Smooth muscle cell (in vitro differentiated cells): ENCODE measurements around the gene PRSS27. TPM values are rescaled to one million over a fixed set of nuclear protein-coding genes. Genes with fewer than 3 reads are reported as not detected.

Experiments
- DNase-seq: peaks from one replicate; lab custom pipeline; 2025; ENCODE audit not compliant: unreplicated experiment; lab: John Stamatoyannopoulos, UW
- H2AFZ ChIP-seq: fragments of 200-600 bp; sonication (generic); 2 replicates; pipeline ENCODE4 v1.6.0; 2016; ENCODE audit warnings: antibody characterized with exemption, low read depth, mild to moderate bottlenecking
- H3F3A ChIP-seq: fragments of 200-600 bp; sonication (generic); 2 replicates; pipeline ENCODE4 v1.6.0; 2017; ENCODE audit warnings: antibody characterized with exemption, low read depth
- H3K27ac ChIP-seq: fragments of 200-600 bp; sonication (generic); 2 replicates; pipeline ENCODE4 v1.5.1; 2016; ENCODE audit warnings: low read depth, mild to moderate bottlenecking
- H3K27me3 ChIP-seq: fragments of 200-600 bp; sonication (generic); 2 replicates; pipeline ENCODE4 v1.6.1; 2016; ENCODE audit warnings: low read depth, mild to moderate bottlenecking
- H3K36me3 ChIP-seq: fragments of 200-600 bp; sonication (generic); 2 replicates; pipeline ENCODE4 v1.5.1; 2016; ENCODE audit warnings: low read depth
- H3K4me1 ChIP-seq: fragments of 200-600 bp; sonication (generic); 2 replicates; pipeline ENCODE4 v1.5.1; 2016; ENCODE audit warnings: low read depth
- H3K4me2 ChIP-seq: fragments of 200-600 bp; sonication (generic); 2 replicates; pipeline ENCODE4 v1.6.0; 2016; ENCODE audit warnings: mild to moderate bottlenecking
- H3K4me3 ChIP-seq: fragments of 200-600 bp; sonication (generic); 2 replicates; pipeline ENCODE4 v1.5.1; 2016; ENCODE audit warnings: mild to moderate bottlenecking
- H3K79me2 ChIP-seq: fragments of 200-600 bp; sonication (generic); 2 replicates; pipeline ENCODE4 v1.6.0; 2016; ENCODE audit warnings: low read depth, mild to moderate bottlenecking
- H3K9ac ChIP-seq: fragments of 200-600 bp; sonication (generic); 2 replicates; pipeline ENCODE4 v1.6.0; 2016; ENCODE audit warnings: low read depth
- H3K9me3 ChIP-seq: fragments of 200-600 bp; sonication (generic); replicated peaks from 2 replicates; pipeline ENCODE4 v1.5.1; 2016; ENCODE audit warnings: low read depth
- H4K20me1 ChIP-seq: fragments of 200-600 bp; sonication (generic); 2 replicates; pipeline ENCODE4 v1.6.0; 2016; ENCODE audit warnings: low read depth
- WGBS: methylation state at CpG from one replicate; pipeline ENCODE4 v1.1.7; 2016; ENCODE audit warnings: low lambda C conversion rate; 5-methylcytosine and 5-hydroxymethylcytosine counted together
- polyA plus RNA-seq: library from polyadenylated mRNA; unstranded; fragments of >200 nt; fragmentation: Nextera tagmentation; extraction: Ambion mirVana; gene quantifications from 2 replicates; pipeline ENCODE4 v1.2.1, GENCODE V29; 2016
- total RNA-seq: library from RNA; depleted of rRNA; stranded (reverse); fragments of >200 nt; gene quantifications from 2 replicates; pipeline ENCODE4 v1.2.3, GENCODE V29; 2014
- TF ChIP-seq, protein P1 (sequence below): fragments of 200-600 bp; sonication (generic); IDR thresholded peaks from 2 replicates; pipeline ENCODE4 v1.5.1; 2017; ENCODE audit warnings: borderline replicate concordance, mild to moderate bottlenecking, antibody characterized with exemption; ENCODE audit not compliant: insufficient read depth, poor library complexity, severe bottlenecking

PRSS27 gene
- total and polyA plus RNA-seq, 2 experiments from 2014 or later: 0.63 to 3.3 TPM

DNA sequence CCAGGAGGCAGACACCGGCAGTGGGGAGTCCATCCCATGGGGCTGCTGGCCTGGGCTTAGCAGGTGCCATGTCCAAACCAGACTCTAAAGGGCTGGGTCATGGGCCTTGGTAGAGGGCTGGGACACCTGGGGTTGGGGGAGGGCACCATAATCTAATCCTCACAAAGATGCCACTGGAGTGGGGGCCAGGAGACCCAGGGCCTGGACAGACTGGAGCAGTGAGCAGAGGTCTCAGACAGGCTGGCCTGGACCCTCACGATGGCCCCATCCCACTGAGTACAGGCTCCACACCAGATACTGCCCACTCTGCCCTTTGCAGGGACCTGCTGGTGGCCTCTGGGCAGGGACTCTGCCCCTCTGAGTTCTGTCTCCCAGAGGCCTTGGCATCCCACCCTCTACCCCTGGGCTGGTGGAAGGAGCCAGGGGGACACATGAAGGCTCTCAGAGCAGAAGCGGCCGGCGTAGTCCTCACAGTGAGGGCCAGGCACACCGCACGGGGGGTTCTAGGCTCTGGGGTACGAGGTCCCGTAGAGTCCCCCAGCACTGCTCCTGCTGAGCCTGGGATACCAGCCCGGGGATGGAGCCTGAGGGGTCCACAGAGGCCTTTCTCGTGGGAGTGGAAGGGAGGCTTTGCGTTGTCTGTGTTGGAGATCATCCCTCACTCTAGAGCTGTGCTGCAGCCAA is 22.4 kb upstream of the PRSS27 start:
- H3K79me2 ChIP-seq: no peaks in the 10 kb centered on the region
- no peaks in the 10 kb centered on the region for H3K36me3 ChIP-seq
- no peaks in the 10 kb centered on the region for H3K27me3 ChIP-seq
- no peak overlapping the region for H3K9ac ChIP-seq
- no peak overlapping the region for H3K27ac ChIP-seq
- H3F3A ChIP-seq: no peaks in the 10 kb centered on the region
- no peak overlapping the region for H3K4me3 ChIP-seq
- DNase-seq: no peak
- no peak overlapping the region for H3K4me2 ChIP-seq
- no peaks in the 10 kb centered on the region for H4K20me1 ChIP-seq
- TF ChIP-seq, protein P1, sequence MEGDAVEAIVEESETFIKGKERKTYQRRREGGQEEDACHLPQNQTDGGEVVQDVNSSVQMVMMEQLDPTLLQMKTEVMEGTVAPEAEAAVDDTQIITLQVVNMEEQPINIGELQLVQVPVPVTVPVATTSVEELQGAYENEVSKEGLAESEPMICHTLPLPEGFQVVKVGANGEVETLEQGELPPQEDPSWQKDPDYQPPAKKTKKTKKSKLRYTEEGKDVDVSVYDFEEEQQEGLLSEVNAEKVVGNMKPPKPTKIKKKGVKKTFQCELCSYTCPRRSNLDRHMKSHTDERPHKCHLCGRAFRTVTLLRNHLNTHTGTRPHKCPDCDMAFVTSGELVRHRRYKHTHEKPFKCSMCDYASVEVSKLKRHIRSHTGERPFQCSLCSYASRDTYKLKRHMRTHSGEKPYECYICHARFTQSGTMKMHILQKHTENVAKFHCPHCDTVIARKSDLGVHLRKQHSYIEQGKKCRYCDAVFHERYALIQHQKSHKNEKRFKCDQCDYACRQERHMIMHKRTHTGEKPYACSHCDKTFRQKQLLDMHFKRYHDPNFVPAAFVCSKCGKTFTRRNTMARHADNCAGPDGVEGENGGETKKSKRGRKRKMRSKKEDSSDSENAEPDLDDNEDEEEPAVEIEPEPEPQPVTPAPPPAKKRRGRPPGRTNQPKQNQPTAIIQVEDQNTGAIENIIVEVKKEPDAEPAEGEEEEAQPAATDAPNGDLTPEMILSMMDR: no peak
- H2AFZ ChIP-seq: no peak overlapping the region
- H3K9me3 ChIP-seq: no peaks in the 10 kb centered on the region
- H3K4me1 ChIP-seq: no peaks in the 10 kb centered on the region
- WGBS: 93% methylated on average over 11 of the region's 12 CpGs

DNA sequence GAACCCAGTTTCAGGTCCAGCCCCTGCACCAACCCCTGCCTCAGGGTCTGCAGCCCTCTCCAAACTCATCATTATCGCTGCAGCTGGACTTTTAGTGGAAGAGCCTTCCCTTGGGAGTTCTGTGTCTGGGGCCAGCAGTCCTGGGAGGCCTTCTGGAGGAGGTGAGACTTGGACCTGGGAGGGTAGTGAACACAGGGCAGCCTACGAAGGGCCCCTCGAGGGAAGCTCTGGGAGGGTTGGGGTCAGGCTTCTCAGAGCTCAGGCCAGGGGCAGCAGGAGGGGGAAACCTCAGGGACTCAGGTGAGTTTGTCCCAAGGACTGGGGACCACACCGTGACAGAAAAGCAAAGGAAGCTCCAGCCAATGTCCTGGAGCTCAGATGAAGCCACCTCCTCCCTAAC is 21.1 kb upstream of the PRSS27 start:
- H3K4me2 ChIP-seq: no peak overlapping the region
- H3K27me3 ChIP-seq: no peaks in the 10 kb centered on the region
- no peaks in the 10 kb centered on the region for H3K79me2 ChIP-seq
- no peaks in the 10 kb centered on the region for H3K9me3 ChIP-seq
- TF ChIP-seq, protein P1: no peak
- WGBS: 92% methylated on average over 4 of the region's 4 CpGs
- H3K4me3 ChIP-seq: no peak overlapping the region
- no peaks in the 10 kb centered on the region for H3F3A ChIP-seq
- no peak overlapping the region for H3K9ac ChIP-seq
- no peak overlapping the region for H3K27ac ChIP-seq
- H2AFZ ChIP-seq: no peak overlapping the region
- no peaks in the 10 kb centered on the region for H3K36me3 ChIP-seq
- no peaks in the 10 kb centered on the region for H3K4me1 ChIP-seq
- no peaks in the 10 kb centered on the region for H4K20me1 ChIP-seq
- DNase-seq: no peak

DNA sequence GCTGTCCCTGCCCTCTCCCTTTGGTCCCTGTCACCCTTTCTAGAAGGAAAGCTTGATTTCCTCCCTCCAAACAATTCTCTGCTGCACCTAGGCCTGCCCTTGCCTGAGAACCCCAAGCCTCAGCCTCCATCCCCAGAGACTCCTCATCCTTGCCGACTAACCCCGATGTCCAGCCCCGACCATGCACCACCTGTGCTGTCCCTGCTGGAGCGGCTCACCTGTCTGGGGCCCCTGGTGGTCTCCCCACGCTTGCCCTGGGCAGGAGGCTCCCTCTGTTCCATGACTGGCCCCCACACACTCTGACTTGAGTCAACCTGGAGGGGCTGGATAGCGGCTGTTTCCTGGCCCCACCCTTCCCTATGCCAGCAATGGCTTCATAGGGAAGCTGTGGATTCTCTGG is 20.5 kb upstream of the PRSS27 start:
- Histone ChIP-seq H3F3A (no peaks in the 10 kb centered on the region), H3K9ac (no peak overlapping the region), H4K20me1 (no peaks in the 10 kb centered on the region), H3K4me3 (no peak overlapping the region), H3K4me1 (no peaks in the 10 kb centered on the region), H3K27me3 (no peaks in the 10 kb centered on the region), H3K9me3 (no peaks in the 10 kb centered on the region), H3K79me2 (no peaks in the 10 kb centered on the region), H2AFZ (no peak overlapping the region), H3K36me3 (no peaks in the 10 kb centered on the region), H3K4me2 (no peak overlapping the region), H3K27ac (no peak overlapping the region)
- DNase-seq: no peak
- WGBS: 95% methylated on average over 6 of the region's 6 CpGs
- TF ChIP-seq, protein P1: no peak
